Stomach smooth muscle (tissue), 2 donors: ENCODE measurements around the gene ATP6V1E1.

Experiments
- H3K27ac ChIP-seq: one replicate; pipeline ENCODE4 v1.7.0; 2013; ENCODE audit warnings: mild to moderate bottlenecking, low read length, inconsistent platforms
- H3K27me3 ChIP-seq, 2 donors: one replicate each; pipeline ENCODE4 v1.7.0; 2013; ENCODE audit warnings: low read length in 2 of 2; ENCODE audit not compliant: insufficient read depth in 2 of 2, control insufficient read depth in 1 of 2
- H3K36me3 ChIP-seq, 2 donors: one replicate each; pipeline ENCODE4 v1.7.0; 2013; ENCODE audit warnings: low read length in 2 of 2; ENCODE audit not compliant: control insufficient read depth in 2 of 2, insufficient read depth in 2 of 2
- H3K4me1 ChIP-seq: one replicate; pipeline ENCODE4 v1.7.0; 2013; ENCODE audit warnings: low read length; ENCODE audit not compliant: control insufficient read depth, insufficient read depth
- H3K4me3 ChIP-seq, 2 donors: one replicate each; pipeline ENCODE4 v1.7.0; 2013; ENCODE audit warnings: low read length in 2 of 2
- H3K9ac ChIP-seq, 2 donors: one replicate each; pipeline ENCODE4 v1.7.0; 2013; ENCODE audit warnings: low read length in 2 of 2, mild to moderate bottlenecking in 1 of 2
- H3K9me3 ChIP-seq, 2 donors: one replicate each; pipeline ENCODE4 v1.7.0; 2013; ENCODE audit warnings: low read length in 2 of 2; ENCODE audit not compliant: control insufficient read depth in 2 of 2
- donor health status: healthy.
- donor health status: Pancreatic carcinoma.

ATP6V1E1 gene

DNA sequence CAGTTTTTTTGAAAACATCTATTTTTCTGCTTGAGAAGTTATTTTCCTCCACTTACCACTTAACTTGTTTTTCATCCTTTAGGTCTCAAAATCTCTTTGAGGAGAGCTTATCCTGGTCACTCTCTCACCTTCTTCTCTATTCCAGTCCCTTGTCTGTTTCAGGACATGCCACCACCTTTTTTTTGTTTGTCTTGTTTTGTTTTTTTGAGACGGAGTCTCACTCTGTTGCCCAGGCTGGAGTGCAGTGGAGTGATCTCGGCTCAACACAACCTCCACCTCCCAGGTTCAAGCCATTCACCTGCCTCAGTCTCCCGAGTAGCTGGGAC is 5.4 kb upstream of the ATP6V1E1 start:
- Histone ChIP-seq H3K27ac (no peak overlapping the region), H3K27me3 (no peaks in the 10 kb centered on the region), H3K4me1 (peaks cover 11% of the 10 kb centered on the region), H3K9me3 (no peaks in the 10 kb centered on the region), H3K4me3 (no peak overlapping the region), H3K36me3 (no peaks in the 10 kb centered on the region), H3K9ac (no peak overlapping the region)

DNA sequence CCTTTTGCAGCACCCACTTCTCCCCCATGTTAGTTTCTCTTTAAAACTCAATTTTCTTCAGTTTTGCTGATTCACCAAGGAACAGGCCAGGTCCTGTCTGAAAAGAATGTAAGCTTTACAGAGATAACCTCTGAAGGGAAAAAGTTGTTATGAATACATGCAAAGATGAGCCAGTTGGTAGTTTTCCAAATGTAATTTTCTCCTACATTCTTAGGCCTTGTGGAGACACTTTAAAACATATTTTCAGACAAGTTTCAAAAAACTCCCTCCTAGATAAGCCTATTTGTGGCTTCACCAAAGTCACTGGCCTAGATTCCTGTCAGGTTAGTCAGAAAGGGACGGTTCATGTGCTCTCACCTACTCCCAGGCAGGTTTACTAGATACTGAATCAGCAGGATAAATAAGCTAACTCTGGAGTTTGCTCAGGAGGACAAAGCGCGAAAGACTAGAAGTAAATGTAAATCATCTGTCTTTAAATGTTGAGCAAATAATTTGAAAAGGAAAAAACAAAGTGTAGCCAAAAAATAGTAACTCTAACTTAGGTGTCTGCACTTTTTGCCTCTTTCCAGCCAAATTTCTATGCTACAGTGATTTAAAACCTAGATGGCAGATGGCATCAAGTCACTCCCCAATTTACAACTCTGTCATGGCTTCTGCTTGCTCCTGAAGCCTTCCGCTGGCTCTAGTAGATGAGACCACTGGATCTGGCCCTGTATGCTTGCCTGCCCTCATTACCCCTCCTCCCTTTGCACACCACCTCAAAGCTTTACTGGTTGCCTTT is 4.9 kb upstream of the ATP6V1E1 start:
- Histone ChIP-seq H3K9ac (no peak overlapping the region), H3K27me3 (no peaks in the 10 kb centered on the region), H3K4me3 (no peak overlapping the region), H3K27ac (no peak overlapping the region), H3K36me3 (no peaks in the 10 kb centered on the region), H3K9me3 (no peaks in the 10 kb centered on the region), H3K4me1 (peaks cover 12% of the 10 kb centered on the region)

DNA sequence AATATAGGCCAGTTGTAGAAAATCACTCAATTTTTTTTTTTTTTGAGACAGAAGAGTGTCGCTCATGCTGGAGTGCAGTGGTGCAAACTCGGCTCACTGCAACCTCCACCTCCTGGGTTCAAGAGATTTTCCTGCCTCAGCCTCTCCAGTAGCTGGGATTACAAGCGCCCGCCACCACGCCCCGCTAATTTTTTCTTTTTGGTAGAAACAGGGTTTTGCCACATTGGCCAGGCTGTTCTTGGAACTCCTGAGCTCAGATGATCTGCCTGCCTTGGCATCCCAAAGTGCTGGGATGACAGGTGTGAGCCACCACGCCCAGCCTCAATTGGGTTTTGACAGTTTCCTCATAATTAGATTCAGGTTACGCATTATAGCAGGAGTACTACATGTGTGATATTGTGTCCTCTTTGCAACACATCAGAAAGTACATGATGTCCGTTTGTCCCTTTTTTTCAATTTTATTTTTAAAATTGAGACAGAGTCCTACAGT is 2.6 kb upstream of the ATP6V1E1 start:
- Histone ChIP-seq H3K36me3 (no peaks in the 10 kb centered on the region), H3K9ac (no peak overlapping the region), H3K4me3 (no peak overlapping the region), H3K9me3 (no peaks in the 10 kb centered on the region), H3K27ac (no peak overlapping the region), H3K27me3 (no peaks in the 10 kb centered on the region), H3K4me1 (peaks cover 16% of the 10 kb centered on the region)

DNA sequence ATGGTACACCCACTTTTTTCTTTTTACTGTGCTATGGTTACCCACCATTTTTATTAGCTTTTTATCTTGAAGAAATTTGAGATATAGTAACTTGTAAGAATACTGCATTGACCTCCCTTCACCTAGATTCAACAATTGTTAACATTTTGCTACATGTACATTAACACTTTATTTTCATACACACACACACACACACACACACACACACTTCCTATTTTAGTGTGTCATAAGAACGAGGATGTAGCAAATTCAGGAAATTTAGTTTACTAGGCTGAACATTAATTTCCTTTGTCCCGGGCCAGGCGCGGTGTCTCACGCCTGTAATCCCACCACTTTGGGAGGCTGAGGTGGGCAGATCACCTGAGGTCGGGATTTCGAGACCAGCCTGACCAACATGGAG is 1.1 kb upstream of the ATP6V1E1 start:
- Histone ChIP-seq H3K9ac (no peak overlapping the region), H3K9me3 (no peaks in the 10 kb centered on the region), H3K27ac (no peak overlapping the region), H3K36me3 (no peaks in the 10 kb centered on the region), H3K27me3 (no peaks in the 10 kb centered on the region), H3K4me3 (no peak overlapping the region), H3K4me1 (peaks cover 16% of the 10 kb centered on the region)

DNA sequence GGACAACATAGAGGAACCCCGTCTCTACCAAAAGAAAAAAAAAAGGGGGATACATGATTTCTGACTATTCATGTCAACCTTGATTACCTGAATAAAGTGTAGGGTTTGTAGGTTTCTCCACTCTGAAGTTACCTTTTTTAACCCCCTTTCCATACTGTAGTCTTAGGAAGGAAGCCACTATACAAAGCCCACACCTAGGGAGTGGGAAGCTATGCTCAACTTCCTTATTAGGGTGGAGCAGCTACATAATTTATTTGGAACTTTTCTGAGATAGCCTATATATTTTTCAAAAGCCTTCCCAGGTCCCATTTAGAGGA is 582 bp upstream of the ATP6V1E1 start:
- H3K9ac ChIP-seq = peak overlapping the region; percentile 99

DNA sequence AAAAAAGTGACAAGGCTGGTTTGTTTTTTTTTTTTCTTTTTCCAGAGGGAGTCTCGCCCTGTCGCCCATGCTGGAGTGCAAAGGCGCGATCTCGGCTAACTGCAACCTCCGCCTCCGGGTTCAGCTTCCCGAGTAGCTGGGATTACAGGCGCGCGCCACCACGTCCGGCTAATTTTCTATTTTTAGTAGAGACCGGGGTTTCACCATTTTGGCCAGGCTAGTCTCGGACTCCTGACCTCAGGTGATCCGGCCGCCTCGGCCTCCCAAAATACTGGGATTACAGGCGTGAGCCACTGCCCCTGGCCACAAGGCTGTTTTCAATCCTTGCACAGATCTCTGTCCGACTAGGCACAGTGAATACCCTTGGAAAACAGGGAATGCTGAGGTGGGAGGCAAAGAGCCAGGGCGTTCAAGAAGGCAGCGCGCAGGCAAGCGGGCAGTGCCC is 566 bp downstream of the ATP6V1E1 start:
- Histone ChIP-seq H3K27ac (peak overlapping the region; percentile 97), H3K27me3 (no peaks in the 10 kb centered on the region), H3K36me3 (peaks cover 0 to under 1% of the 10 kb centered on the region in 2 donors)

More for the DNA sequence above, 582 bp upstream of the ATP6V1E1 start:
- Histone ChIP-seq H3K36me3 (no peaks in the 10 kb centered on the region), H3K9me3 (no peaks in the 10 kb centered on the region), H3K27ac (peak overlapping the region; percentile 97), H3K27me3 (no peaks in the 10 kb centered on the region), H3K4me3 (peak overlapping the region; percentile 95 to 100), H3K4me1 (peaks cover 16% of the 10 kb centered on the region)

DNA sequence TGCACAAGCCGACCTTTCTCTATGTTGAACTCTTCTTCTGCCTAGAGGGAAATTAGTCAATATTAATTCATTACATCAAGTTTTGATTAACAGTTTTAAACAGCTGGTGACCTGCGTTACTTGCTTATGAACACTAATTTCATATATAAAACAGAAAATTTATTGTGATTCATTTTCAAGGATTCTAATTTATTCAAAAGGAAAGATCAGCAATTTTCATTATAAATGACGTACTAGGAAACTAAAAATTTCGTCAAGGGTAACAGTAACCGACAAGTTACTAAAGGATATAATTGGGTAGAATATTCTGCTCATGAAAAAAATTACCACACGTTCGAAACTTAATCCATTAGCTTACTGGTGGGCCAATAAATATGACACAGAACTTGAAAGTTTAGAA is 15.3 kb downstream of the ATP6V1E1 start:
- H3K9me3 ChIP-seq = no peaks in the 10 kb centered on the region
- no peaks in the 10 kb centered on the region for H3K27me3 ChIP-seq
- no peak overlapping the region for H3K9ac ChIP-seq
- H3K4me3 ChIP-seq = no peak overlapping the region
- H3K36me3 ChIP-seq = peaks cover 14 to 20% of the 10 kb centered on the region in 2 donors
- H3K4me1 ChIP-seq = no peaks in the 10 kb centered on the region
- H3K27ac ChIP-seq = no peak overlapping the region

More for the DNA sequence above, 566 bp downstream of the ATP6V1E1 start:
- Histone ChIP-seq H3K4me1 (peaks cover 16% of the 10 kb centered on the region), H3K9me3 (no peaks in the 10 kb centered on the region), H3K9ac (peak overlapping the region; percentile 99), H3K4me3 (peak overlapping the region; percentile 95 to 100)

DNA sequence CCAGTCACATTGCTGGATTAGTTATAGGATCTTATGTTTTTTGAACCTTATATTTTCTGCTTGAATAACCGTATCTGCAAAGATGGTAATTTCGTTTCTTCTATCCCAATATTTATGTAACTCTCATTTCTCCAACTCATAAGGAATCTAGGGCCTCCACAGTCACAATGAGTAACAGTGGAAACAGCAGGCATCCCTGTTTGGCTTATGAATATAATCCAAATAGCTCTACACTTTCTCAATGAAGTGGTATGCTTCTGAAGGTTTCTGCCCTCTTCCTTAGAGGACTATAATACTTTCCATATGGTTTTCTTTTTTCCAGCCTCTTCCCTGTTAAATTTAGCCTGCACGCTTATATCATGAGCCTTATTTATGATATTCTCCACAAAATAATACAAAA is 16.5 kb downstream of the ATP6V1E1 start:
- Histone ChIP-seq H3K36me3 (peaks cover 22% of the 10 kb centered on the region in 2 donors), H3K4me1 (no peaks in the 10 kb centered on the region), H3K27me3 (no peaks in the 10 kb centered on the region), H3K9me3 (no peaks in the 10 kb centered on the region), H3K27ac (no peak overlapping the region), H3K4me3 (no peak overlapping the region), H3K9ac (no peak overlapping the region)

DNA sequence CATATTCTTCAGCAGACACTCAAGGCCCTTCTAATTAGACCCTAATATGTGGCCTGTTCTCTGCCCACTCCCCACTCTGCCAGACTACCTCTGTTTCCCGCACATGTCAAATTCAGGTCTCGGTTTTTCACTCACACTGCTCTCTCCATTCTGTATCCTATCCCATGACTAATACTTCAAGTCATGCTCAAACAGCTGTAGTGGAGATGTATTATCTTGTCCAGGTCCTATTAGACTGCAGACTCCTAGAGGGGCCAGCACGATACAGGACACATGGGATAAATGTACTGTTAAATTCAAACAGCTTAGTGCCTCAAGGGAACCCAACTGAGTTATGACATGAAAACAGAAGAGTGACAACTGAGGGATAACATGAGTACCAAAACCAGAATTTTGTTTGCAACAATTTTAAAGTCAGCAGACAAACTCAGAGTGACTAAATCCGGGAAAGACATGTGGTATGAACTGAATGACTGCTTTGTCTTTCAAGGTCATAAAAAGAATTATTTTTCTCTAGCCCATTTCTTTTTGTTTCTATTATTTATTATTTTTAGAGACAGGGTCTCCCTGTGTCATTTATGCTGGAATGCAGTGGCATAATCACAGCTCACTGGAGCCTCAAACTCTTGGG is 20.5 kb downstream of the ATP6V1E1 start:
- Histone ChIP-seq H3K36me3 (peaks cover 18 to 19% of the 10 kb centered on the region in 2 donors), H3K9me3 (no peaks in the 10 kb centered on the region), H3K4me1 (no peaks in the 10 kb centered on the region), H3K27me3 (no peaks in the 10 kb centered on the region), H3K9ac (no peak overlapping the region), H3K4me3 (no peak overlapping the region), H3K27ac (no peak overlapping the region)

DNA sequence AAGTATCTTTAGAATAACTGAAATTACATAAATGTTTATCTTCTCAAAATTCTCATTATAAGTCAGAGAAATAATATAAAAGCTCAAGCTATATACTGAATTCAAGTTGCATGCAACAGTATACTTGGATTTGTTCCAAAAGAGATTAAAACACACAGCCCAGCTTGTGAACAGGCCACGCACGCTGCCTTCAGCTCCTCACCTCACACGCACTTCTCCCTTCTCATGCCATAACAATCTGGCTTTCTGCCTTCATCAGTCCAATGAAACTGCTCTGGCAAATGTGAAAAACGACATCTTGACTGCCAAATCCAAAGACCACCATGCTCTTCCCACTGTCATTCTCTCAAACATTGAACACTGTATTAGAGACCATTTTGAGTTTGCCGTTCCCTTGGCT is 22.1 kb downstream of the ATP6V1E1 start:
- no peak overlapping the region for H3K9ac ChIP-seq
- peaks cover 7 to 9% of the 10 kb centered on the region in 2 donors for H3K36me3 ChIP-seq
- no peak overlapping the region for H3K27ac ChIP-seq
- no peaks in the 10 kb centered on the region for H3K4me1 ChIP-seq
- H3K4me3 ChIP-seq = no peak overlapping the region
- H3K9me3 ChIP-seq = no peaks in the 10 kb centered on the region
- H3K27me3 ChIP-seq = no peaks in the 10 kb centered on the region

DNA sequence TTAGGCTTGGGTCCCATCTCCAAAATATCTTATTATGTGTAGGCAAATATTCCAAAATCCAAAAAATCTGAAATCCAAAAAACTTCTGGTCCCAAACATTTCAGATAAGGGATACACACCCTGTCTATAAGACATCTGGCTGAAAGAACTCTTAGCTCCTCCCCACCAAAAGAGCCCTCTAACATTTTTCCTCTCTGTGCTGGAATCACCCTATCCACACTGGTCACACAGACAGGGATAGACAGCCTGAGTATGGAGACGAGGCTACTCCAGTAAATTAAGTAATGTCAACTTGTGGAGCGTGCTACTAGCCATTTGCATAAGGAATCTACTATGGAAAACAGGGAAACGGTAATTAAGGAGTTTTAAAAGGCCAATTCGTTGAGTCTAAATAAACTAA is 24.9 kb downstream of the ATP6V1E1 start:
- Histone ChIP-seq H3K9ac (no peak overlapping the region), H3K27ac (no peak overlapping the region), H3K4me3 (no peak overlapping the region), H3K4me1 (no peaks in the 10 kb centered on the region), H3K27me3 (no peaks in the 10 kb centered on the region), H3K9me3 (no peaks in the 10 kb centered on the region), H3K36me3 (peaks cover 10 to 13% of the 10 kb centered on the region in 2 donors)
